NT2/D1 (cell line): ENCODE measurements around the gene KRT4.
A peak's percentile ranks its signal among the peaks of the same experiment; 100 is the strongest.

Source experiments
- DNase-seq: peaks from one replicate; pipeline ENCODE4 v3.0.0-alpha.2; 2011; ENCODE audit warnings: low read depth, low spot score
- H3K27me3 ChIP-seq: 2 replicates; pipeline ENCODE4 v1.6.0; 2011; ENCODE audit warnings: mild to moderate bottlenecking; ENCODE audit not compliant: insufficient read length, insufficient read depth
- H3K36me3 ChIP-seq: 2 replicates; pipeline ENCODE4 v1.6.1; 2011; ENCODE audit warnings: mild to moderate bottlenecking, low read length, mixed read lengths; ENCODE audit not compliant: insufficient read depth, insufficient read length
- H3K4me1 ChIP-seq: 2 replicates; pipeline ENCODE4 v1.5.1; 2011; ENCODE audit not compliant: insufficient read depth, insufficient read length
- H3K4me3 ChIP-seq: 2 replicates; pipeline ENCODE4 v1.5.1; 2011; ENCODE audit warnings: low read depth; ENCODE audit not compliant: insufficient read length
- H3K9ac ChIP-seq: 2 replicates; pipeline ENCODE4 v1.6.0; 2011; ENCODE audit warnings: low read depth; ENCODE audit not compliant: insufficient read length
- H3K9me3 ChIP-seq: 2 replicates; pipeline ENCODE4 v1.5.1; 2011; ENCODE audit warnings: mild to moderate bottlenecking, low read length; ENCODE audit not compliant: insufficient read depth
- SUZ12 ChIP-seq: IDR thresholded peaks from 2 replicates; pipeline ENCODE4 v1.6.1; 2011; ENCODE audit not compliant: insufficient read length, insufficient read depth; ENCODE audit errors: extremely low read depth
- YY1 ChIP-seq: IDR thresholded peaks from 2 replicates; pipeline ENCODE4 v1.6.1; 2011; ENCODE audit not compliant: insufficient read length, insufficient read depth
- ZNF274 ChIP-seq: IDR thresholded peaks from 2 replicates; pipeline ENCODE4 v1.6.1; 2011; ENCODE audit warnings: mild to moderate bottlenecking, low read depth, low read length

KRT4 gene

GRCh38 chr12:52808573-52809160 lies 5.2 kb downstream of the KRT4 start:
- peaks cover 10% of the 10 kb centered on the region for H3K4me1 ChIP-seq
- no peak overlapping the region for H3K9ac ChIP-seq
- H3K9me3 ChIP-seq = no peaks in the 10 kb centered on the region
- no peak overlapping the region for H3K4me3 ChIP-seq
- H3K36me3 ChIP-seq = no peaks in the 10 kb centered on the region
- no peaks in the 10 kb centered on the region for H3K27me3 ChIP-seq
- DNase-seq = no peak
- TF ChIP-seq YY1 (no peak), SUZ12 (no peak), ZNF274 (no peak)

GRCh38 chr12:52807544-52808470 lies 6.1 kb downstream of the KRT4 start:
- no peaks in the 10 kb centered on the region for H3K9me3 ChIP-seq
- H3K36me3 ChIP-seq = no peaks in the 10 kb centered on the region
- no peaks in the 10 kb centered on the region for H3K27me3 ChIP-seq
- no peak overlapping the region for H3K9ac ChIP-seq
- H3K4me3 ChIP-seq = no peak overlapping the region
- no peak for TF ChIP-seq YY1
- TF ChIP-seq ZNF274 = no peak
- TF ChIP-seq SUZ12 = no peak
- peaks cover 10% of the 10 kb centered on the region for H3K4me1 ChIP-seq
- DNase-seq = no peak

GRCh38 chr12:52806821-52807543 lies 6.9 kb downstream of the KRT4 start:
- Histone ChIP-seq H3K36me3 (no peaks in the 10 kb centered on the region), H3K4me1 (peaks cover 10% of the 10 kb centered on the region), H3K4me3 (no peak overlapping the region), H3K9me3 (no peaks in the 10 kb centered on the region), H3K27me3 (no peaks in the 10 kb centered on the region), H3K9ac (no peak overlapping the region)
- DNase-seq = no peak
- TF ChIP-seq YY1 = no peak
- no peak for TF ChIP-seq ZNF274
- no peak for TF ChIP-seq SUZ12

- no peak for DNase-seq
- no peak for TF ChIP-seq ZNF274
- TF ChIP-seq YY1 = no peak
- TF ChIP-seq SUZ12 = no peak
Measured at GRCh38 chr12:52806169-52806811, 7.6 kb downstream of the KRT4 start.

GRCh38 chr12:52805739-52806138 lies 8.2 kb downstream of the KRT4 start:
- Histone ChIP-seq H3K4me1 (peaks cover 10% of the 10 kb centered on the region), H3K4me3 (no peak overlapping the region), H3K27me3 (no peaks in the 10 kb centered on the region), H3K9ac (no peak overlapping the region), H3K36me3 (no peaks in the 10 kb centered on the region), H3K9me3 (no peaks in the 10 kb centered on the region)
- TF ChIP-seq YY1 = no peak
- no peak for DNase-seq

More at GRCh38 chr12:52806169-52806811, 7.6 kb downstream of the KRT4 start:
- Histone ChIP-seq H3K36me3 (no peaks in the 10 kb centered on the region), H3K4me1 (peaks cover 10% of the 10 kb centered on the region), H3K4me3 (no peak overlapping the region), H3K9ac (no peak overlapping the region), H3K9me3 (no peaks in the 10 kb centered on the region), H3K27me3 (no peaks in the 10 kb centered on the region)

GRCh38 chr12:52805000-52805399 lies 8.9 kb downstream of the KRT4 start:
- H3K4me1 ChIP-seq = peaks cover 10% of the 10 kb centered on the region
- DNase-seq = peak; percentile 63
- H3K27me3 ChIP-seq = no peaks in the 10 kb centered on the region
- TF ChIP-seq YY1 = no peak
- no peak for TF ChIP-seq ZNF274
- TF ChIP-seq SUZ12 = no peak
- H3K9ac ChIP-seq = no peak overlapping the region
- H3K9me3 ChIP-seq = no peaks in the 10 kb centered on the region
- H3K36me3 ChIP-seq = no peaks in the 10 kb centered on the region
- H3K4me3 ChIP-seq = no peak overlapping the region
